ENCODE measurements around the gene DGKA. TPM values are rescaled to one million over a fixed set of nuclear protein-coding genes. Genes with fewer than 3 reads are reported as not detected.

DGKA gene
- total RNA-seq, 1 donor from 2014 or later: 48.6 TPM

GRCh38 chr12:55934773-55935172, 3.8 kb downstream of the DGKA start:
- no peak for TF ChIP-seq CTCF (IDR thresholded peaks at IDR 0.05)

GRCh38 chr12:55935738-55936151, 4.8 kb downstream of the DGKA start:
- DNase-seq (ENCODE audit: low spot score in 2 of 2): peak in 1 of 2 donors; percentile 61
- intact Hi-C loops (cut with DNase I): no loop called here
- Histone ChIP-seq H3K36me3 (peaks cover 9 to 14% of the 10 kb centered on the region in 2 donors), H3K4me1 (peaks cover 8 to 26% of the 10 kb centered on the region in 2 donors), H3K9me3 (no peaks in the 10 kb centered on the region), H3K27me3 (no peaks in the 10 kb centered on the region), H3K4me3 (peak overlapping the region in 1 of 2 donors; percentile 43), H3K27ac (peak overlapping the region; percentile 55 to 60)
- TF ChIP-seq CTCF (IDR thresholded peaks at IDR 0.05): peak in 1 of 3 experiments; percentile 12

More at GRCh38 chr12:55934773-55935172, 3.8 kb downstream of the DGKA start:
- peak in 1 of 2 donors; percentile 25 for DNase-seq (ENCODE audit: low spot score in 2 of 2)
- peaks cover 8 to 23% of the 10 kb centered on the region in 2 donors for H3K4me1 ChIP-seq
- peaks cover 6 to 12% of the 10 kb centered on the region in 2 donors for H3K36me3 ChIP-seq
- no peaks in the 10 kb centered on the region for H3K27me3 ChIP-seq
- peak overlapping the region in 1 of 2 donors; percentile 6 for H3K27ac ChIP-seq
- intact Hi-C loops (cut with DNase I): no loop called here
- H3K4me3 ChIP-seq: no peak overlapping the region
- no peaks in the 10 kb centered on the region for H3K9me3 ChIP-seq

GRCh38 chr12:55937981-55938380, 7.0 kb downstream of the DGKA start:
- Histone ChIP-seq H3K36me3 (peaks cover 13 to 32% of the 10 kb centered on the region in 2 donors), H3K4me3 (no peak overlapping the region), H3K27ac (no peak overlapping the region), H3K27me3 (no peaks in the 10 kb centered on the region), H3K9me3 (no peaks in the 10 kb centered on the region), H3K4me1 (peaks cover 4 to 17% of the 10 kb centered on the region in 2 donors)
- no peak for TF ChIP-seq CTCF (IDR thresholded peaks at IDR 0.05)
- no peak for DNase-seq (ENCODE audit: low spot score in 2 of 2)
- intact Hi-C loops (cut with DNase I): no loop called here

- no peak overlapping the region for H3K27ac ChIP-seq
- intact Hi-C loops (cut with DNase I): no loop called here
Measured at GRCh38 chr12:55938826-55939501, 8.0 kb downstream of the DGKA start.

GRCh38 chr12:55940065-55940732, 9.2 kb downstream of the DGKA start:
- peak overlapping the region in 1 of 2 donors; percentile 42 for H3K4me3 ChIP-seq
- TF ChIP-seq CTCF (IDR thresholded peaks at IDR 0.05): peak; percentile 83 to 90 (median 87)
- peaks cover 30 to 52% of the 10 kb centered on the region in 2 donors for H3K36me3 ChIP-seq
- no peaks in the 10 kb centered on the region for H3K27me3 ChIP-seq
- peak overlapping the region; percentile 53 to 71 for H3K27ac ChIP-seq
- no peaks in the 10 kb centered on the region for H3K9me3 ChIP-seq
- intact Hi-C loops (cut with DNase I): loop anchor here (1.0 kb wide), 3 partner anchors 14 to 202 kb away; partner anchors contain the start of gene SARNP
- H3K4me1 ChIP-seq: peaks cover 0 to 7% of the 10 kb centered on the region in 2 donors
- DNase-seq (ENCODE audit: low spot score in 2 of 2): peak; percentile 36 to 93

More at GRCh38 chr12:55938826-55939501, 8.0 kb downstream of the DGKA start:
- Histone ChIP-seq H3K4me1 (peaks cover 0 to 12% of the 10 kb centered on the region in 2 donors), H3K27me3 (no peaks in the 10 kb centered on the region), H3K36me3 (peaks cover 22 to 41% of the 10 kb centered on the region in 2 donors), H3K9me3 (no peaks in the 10 kb centered on the region), H3K4me3 (no peak overlapping the region)
- no peak for TF ChIP-seq CTCF (IDR thresholded peaks at IDR 0.05)
- no peak for DNase-seq (ENCODE audit: low spot score in 2 of 2)

Data from ascending aorta (tissue), 2 donors.